Gastroesophageal sphincter (tissue), 4 donors: ENCODE measurements around the gene LTO1. TPM values are rescaled to one million over a fixed set of nuclear protein-coding genes. Genes with fewer than 3 reads are reported as not detected.

Experiments
- ATAC-seq: fragments of 150-250 bp; one replicate; pipeline ENCODE4 v1.9.1; 2016; ENCODE audit warnings: mild to moderate bottlenecking, moderate library complexity
- H3K27ac ChIP-seq, 4 donors: fragments of 200-600 bp; sonication (generic) in 3 of 4; 1 replicate in 3 of 4; 2 replicates in 1 of 4; pipeline ENCODE4 v1.5.1; 2016 to 2019
- H3K27me3 ChIP-seq: fragments of 200-600 bp; sonication (generic); one replicate; pipeline ENCODE4 v1.5.1; 2019
- H3K36me3 ChIP-seq, 2 donors: fragments of 200-600 bp; sonication (generic); one replicate each; pipeline ENCODE4 v1.5.1; 2019; ENCODE audit warnings: control low read depth in 1 of 2
- H3K4me1 ChIP-seq, 3 donors: fragments of 200-600 bp; sonication (generic); 1 replicate in 2 of 3; 2 replicates in 1 of 3; pipeline ENCODE4 v1.5.1; 2016 to 2019; ENCODE audit warnings: control low read depth in 2 of 3
- H3K4me3 ChIP-seq, 2 donors: fragments of 200-600 bp; sonication (generic); one replicate each; pipeline ENCODE4 v1.5.1; 2019; ENCODE audit warnings: mild to moderate bottlenecking in 1 of 2, moderate library complexity in 1 of 2
- H3K9me3 ChIP-seq, 3 donors: fragments of 200-600 bp; sonication (generic); one replicate each; pipeline ENCODE4 v1.5.1; 2017 to 2019; ENCODE audit warnings: control low read depth in 2 of 3
- CTCF ChIP-seq, 4 experiments: fragments of 200-600 bp in 2 of 4; fragments of 450-650 bp in 2 of 4; sonication (generic) in 1 of 4; IDR thresholded peaks; one replicate each; pipeline ENCODE4 v1.5.1; 2017 to 2019; ENCODE audit warnings: antibody characterized with exemption in 4 of 4, mild to moderate bottlenecking in 2 of 4, moderate library complexity in 2 of 4
- EP300 ChIP-seq: sonication (generic); formaldehyde crosslinking; IDR thresholded peaks from one replicate; pipeline ENCODE4 v1.6.1; 2017; ENCODE audit warnings: antibody characterized with exemption, mild to moderate bottlenecking
- POLR2A ChIP-seq, 2 donors: fragments of 450-650 bp; IDR thresholded peaks; one replicate each; pipeline ENCODE4 v1.6.1; 2017; ENCODE audit warnings: antibody characterized with exemption in 2 of 2, mild to moderate bottlenecking in 2 of 2, moderate library complexity in 1 of 2
- POLR2AphosphoS5 ChIP-seq: sonication (generic); formaldehyde crosslinking; IDR thresholded peaks from one replicate; pipeline ENCODE4 v1.6.1; 2017; ENCODE audit warnings: antibody characterized with exemption
- WGBS, 2 donors: methylation state at CpG; one replicate each; pipeline ENCODE4 v1.1.5; 2018; ENCODE audit warnings: low coverage in 1 of 2; 5-methylcytosine and 5-hydroxymethylcytosine counted together
- total RNA-seq, 4 donors: library from RNA; depleted of rRNA; stranded (reverse); fragments of >200 nt; gene quantifications; one replicate each; pipeline ENCODE4 v1.1.0, GENCODE V29; 2016

Gene LTO1
- total RNA-seq, 4 donors from 2014 or later: 13.7 to 34.4 (median 18.0) TPM

DNA sequence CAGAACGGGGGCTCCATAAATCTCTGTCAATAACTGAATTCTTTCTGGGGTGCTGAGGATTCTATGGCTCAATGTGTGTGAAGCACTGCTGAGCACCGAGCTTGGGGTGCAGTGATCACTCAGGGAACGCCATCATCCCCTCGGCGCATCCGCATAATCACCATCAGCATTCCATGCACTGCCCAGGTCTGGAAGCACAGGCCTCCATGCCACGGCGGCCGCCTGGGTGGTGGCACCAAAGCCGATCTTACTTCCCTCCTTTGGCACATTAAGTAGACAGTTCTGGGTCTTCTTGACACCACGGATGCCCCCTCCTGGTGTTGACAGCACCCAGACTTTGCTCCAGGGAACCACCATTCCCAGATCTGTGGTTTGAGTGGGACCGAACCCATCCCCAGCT, 15.6 kb downstream of the LTO1 start:
- Histone ChIP-seq H3K4me1 (peaks cover 0 to 4% (median 0%) of the 10 kb centered on the region in 3 donors), H3K27me3 (no peaks in the 10 kb centered on the region), H3K27ac (no peak overlapping the region), H3K4me3 (no peak overlapping the region), H3K36me3 (peaks cover 0 to 35% of the 10 kb centered on the region in 2 donors), H3K9me3 (no peaks in the 10 kb centered on the region)
- TF ChIP-seq POLR2AphosphoS5 (no peak), CTCF (IDR thresholded peaks at IDR 0.05) (no peak), EP300 (no peak), POLR2A (IDR thresholded peaks at IDR 0.05) (no peak)
- no CpG with 5 or more reads among the region's 12 CpGs for WGBS, 2 donors
- no peak for ATAC-seq

DNA sequence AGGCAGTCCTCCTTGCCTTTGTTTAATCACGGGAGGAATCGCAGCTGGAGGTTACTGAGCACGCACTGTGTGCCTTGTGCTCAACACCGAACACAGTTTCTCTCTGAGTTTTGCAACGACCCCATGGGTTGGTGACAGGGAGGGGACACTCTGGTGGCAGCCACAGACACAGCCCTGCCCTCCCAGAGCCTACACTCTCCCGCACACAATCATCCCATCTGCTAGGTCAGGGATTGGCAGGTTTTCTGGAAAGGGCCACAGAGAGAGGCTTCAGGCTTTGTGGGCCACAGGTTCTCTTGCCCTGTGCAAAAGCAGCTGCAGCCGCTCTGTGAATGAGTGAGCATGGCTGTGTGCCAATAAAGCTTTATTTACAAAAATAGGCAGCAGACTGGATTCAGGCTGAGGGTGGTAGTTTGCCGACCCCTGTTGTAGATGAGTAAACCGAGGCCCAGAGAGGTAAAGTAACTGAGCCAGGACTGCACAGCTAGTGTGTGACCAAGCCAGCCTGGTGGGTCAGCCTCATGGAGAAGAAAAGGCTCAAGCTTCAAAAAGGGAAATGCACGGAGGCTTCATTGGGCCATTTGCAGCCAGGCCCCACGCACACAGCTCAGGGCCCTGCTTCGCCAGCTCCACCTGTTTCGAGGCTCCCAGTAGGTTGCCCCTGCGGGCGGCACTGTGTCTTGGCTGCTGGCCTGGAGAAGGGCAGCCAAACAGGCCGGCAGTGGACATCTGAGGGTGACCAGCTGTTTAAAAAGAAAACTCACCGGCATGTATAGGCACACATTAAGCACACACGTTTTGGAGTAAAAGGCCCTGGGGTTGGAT, 16.3 kb downstream of the LTO1 start:
- TF ChIP-seq EP300 (no peak), CTCF (IDR thresholded peaks at IDR 0.05) (no peak)
- H3K36me3 ChIP-seq: peaks cover 0 to 35% of the 10 kb centered on the region in 2 donors
- no peaks in the 10 kb centered on the region for H3K9me3 ChIP-seq
- H3K27me3 ChIP-seq: no peaks in the 10 kb centered on the region
- no peak overlapping the region for H3K4me3 ChIP-seq
- H3K4me1 ChIP-seq: peaks cover 0 to 4% (median 0%) of the 10 kb centered on the region in 3 donors
- 60 to 93% methylated on average over 3 of the region's 18 CpGs for WGBS, 2 donors
- ATAC-seq: no peak
- H3K27ac ChIP-seq: no peak overlapping the region

- peaks cover 0 to 4% (median 0%) of the 10 kb centered on the region in 3 donors for H3K4me1 ChIP-seq
- TF ChIP-seq CTCF (IDR thresholded peaks at IDR 0.05) (no peak), EP300 (no peak), POLR2A (IDR thresholded peaks at IDR 0.05) (no peak), POLR2AphosphoS5 (no peak)
- no peak overlapping the region for H3K27ac ChIP-seq
- H3K27me3 ChIP-seq: no peaks in the 10 kb centered on the region
- 37% methylated on average over 3 of the region's 27 CpGs; no CpG with 5 or more reads in 1 of the 2 donors for WGBS, 2 donors
- ATAC-seq: no peak
- H3K4me3 ChIP-seq: no peak overlapping the region
- H3K36me3 ChIP-seq: peaks cover 0 to 35% of the 10 kb centered on the region in 2 donors
- H3K9me3 ChIP-seq: no peaks in the 10 kb centered on the region
Observed at GRCh38 chr11:69657911-69658625, 17.1 kb downstream of the LTO1 start.

- no peak for TF ChIP-seq POLR2AphosphoS5
- TF ChIP-seq CTCF (IDR thresholded peaks at IDR 0.05): no peak
- no peak for TF ChIP-seq EP300
- no peak for TF ChIP-seq POLR2A (IDR thresholded peaks at IDR 0.05)
Observed at GRCh38 chr11:69657456-69657910, 17.7 kb downstream of the LTO1 start.

More at GRCh38 chr11:69657456-69657910, 17.7 kb downstream of the LTO1 start:
- H3K27ac ChIP-seq: no peak overlapping the region
- WGBS, 2 donors: 85% methylated on average over 4 of the region's 14 CpGs; no CpG with 5 or more reads in 1 of the 2 donors
- H3K4me3 ChIP-seq: no peak overlapping the region
- no peaks in the 10 kb centered on the region for H3K9me3 ChIP-seq
- H3K4me1 ChIP-seq: peaks cover 0 to 4% (median 0%) of the 10 kb centered on the region in 3 donors
- H3K36me3 ChIP-seq: peaks cover 0 to 35% of the 10 kb centered on the region in 2 donors
- no peak for ATAC-seq
- H3K27me3 ChIP-seq: no peaks in the 10 kb centered on the region
